Measurements from ENCODE around the gene AKNA. TPM values are rescaled to one million over a fixed set of nuclear protein-coding genes. Genes with fewer than 3 reads are reported as not detected.

Gene AKNA
- total RNA-seq, 1 experiment from 2014 or later, result 3.9 TPM

- no peak overlapping the region for H3K27ac Mint-ChIP-seq (ENCODE audit: unreplicated experiment)
- intact Hi-C loops (cut with micrococcal nuclease; ENCODE audit: unreplicated experiment), result no loop called here
- H3K4me3 Mint-ChIP-seq (ENCODE audit: low read depth, unreplicated experiment), result no peak overlapping the region
- CTCF ChIA-PET, result no interaction called here
- no peaks in the 10 kb centered on the region for H3K9me3 Mint-ChIP-seq (ENCODE audit: low read depth, unreplicated experiment)
- no peak for DNase-seq
- H3K36me3 Mint-ChIP-seq (ENCODE audit: insufficient read depth, unreplicated experiment), result no peaks in the 10 kb centered on the region
- no peaks in the 10 kb centered on the region for H3K4me1 Mint-ChIP-seq (ENCODE audit: low read depth, unreplicated experiment)
- H3K27me3 Mint-ChIP-seq (ENCODE audit: unreplicated experiment), result peaks cover 35% of the 10 kb centered on the region
- no TSS peak for BruUV-seq (replicated peaks)
- TF ChIP-seq, protein P1, sequence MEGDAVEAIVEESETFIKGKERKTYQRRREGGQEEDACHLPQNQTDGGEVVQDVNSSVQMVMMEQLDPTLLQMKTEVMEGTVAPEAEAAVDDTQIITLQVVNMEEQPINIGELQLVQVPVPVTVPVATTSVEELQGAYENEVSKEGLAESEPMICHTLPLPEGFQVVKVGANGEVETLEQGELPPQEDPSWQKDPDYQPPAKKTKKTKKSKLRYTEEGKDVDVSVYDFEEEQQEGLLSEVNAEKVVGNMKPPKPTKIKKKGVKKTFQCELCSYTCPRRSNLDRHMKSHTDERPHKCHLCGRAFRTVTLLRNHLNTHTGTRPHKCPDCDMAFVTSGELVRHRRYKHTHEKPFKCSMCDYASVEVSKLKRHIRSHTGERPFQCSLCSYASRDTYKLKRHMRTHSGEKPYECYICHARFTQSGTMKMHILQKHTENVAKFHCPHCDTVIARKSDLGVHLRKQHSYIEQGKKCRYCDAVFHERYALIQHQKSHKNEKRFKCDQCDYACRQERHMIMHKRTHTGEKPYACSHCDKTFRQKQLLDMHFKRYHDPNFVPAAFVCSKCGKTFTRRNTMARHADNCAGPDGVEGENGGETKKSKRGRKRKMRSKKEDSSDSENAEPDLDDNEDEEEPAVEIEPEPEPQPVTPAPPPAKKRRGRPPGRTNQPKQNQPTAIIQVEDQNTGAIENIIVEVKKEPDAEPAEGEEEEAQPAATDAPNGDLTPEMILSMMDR (IDR thresholded peaks at IDR 0.05; ENCODE audit: unreplicated experiment), result no peak
Measured at GRCh38 chr9:114426046-114426948, 38.5 kb upstream of the AKNA start.

DNA sequence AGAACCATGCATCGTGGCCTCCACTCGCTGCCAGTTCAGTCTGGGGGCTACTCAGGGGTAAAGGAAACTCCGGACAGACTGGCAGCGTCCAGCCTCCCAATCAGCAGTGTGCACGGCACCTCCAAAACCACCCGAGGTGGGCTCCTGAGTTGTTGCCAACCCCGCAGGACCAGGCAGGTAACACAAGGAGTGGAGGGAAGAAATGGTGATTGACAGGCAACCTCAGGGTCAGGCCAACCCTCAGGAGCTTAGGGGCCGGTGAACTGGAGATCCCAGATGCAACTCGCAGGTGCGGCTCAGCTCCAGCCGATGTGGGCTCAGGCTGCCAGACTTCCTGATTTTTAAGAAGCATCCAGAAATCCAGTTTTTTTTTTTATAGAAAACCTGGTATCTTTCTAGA lies 37.3 kb upstream of the AKNA start:
- no peaks in the 10 kb centered on the region for H3K36me3 Mint-ChIP-seq (ENCODE audit: insufficient read depth, unreplicated experiment)
- TF ChIP-seq, protein P1 (IDR thresholded peaks at IDR 0.05; ENCODE audit: unreplicated experiment), result no peak

GRCh38 chr9:114424126-114424525 lies 36.3 kb upstream of the AKNA start:
- Mint-ChIP-seq H3K27ac (ENCODE audit: unreplicated experiment) (no peak overlapping the region), H3K4me3 (ENCODE audit: low read depth, unreplicated experiment) (no peak overlapping the region), H3K27me3 (ENCODE audit: unreplicated experiment) (peaks cover 13% of the 10 kb centered on the region), H3K4me1 (ENCODE audit: low read depth, unreplicated experiment) (no peaks in the 10 kb centered on the region), H3K36me3 (ENCODE audit: insufficient read depth, unreplicated experiment) (no peaks in the 10 kb centered on the region), H3K9me3 (ENCODE audit: low read depth, unreplicated experiment) (no peaks in the 10 kb centered on the region)
- no peak for DNase-seq
- CTCF ChIA-PET, result no interaction called here
- intact Hi-C loops (cut with micrococcal nuclease; ENCODE audit: unreplicated experiment), result no loop called here
- BruUV-seq (replicated peaks), result no TSS peak
- TF ChIP-seq, protein P1 (IDR thresholded peaks at IDR 0.05; ENCODE audit: unreplicated experiment), result no peak

More for the DNA sequence above, 37.3 kb upstream of the AKNA start:
- peaks cover 23% of the 10 kb centered on the region for H3K27me3 Mint-ChIP-seq (ENCODE audit: unreplicated experiment)
- no peak overlapping the region for H3K4me3 Mint-ChIP-seq (ENCODE audit: low read depth, unreplicated experiment)
- BruUV-seq (replicated peaks), result no TSS peak
- no peak overlapping the region for H3K27ac Mint-ChIP-seq (ENCODE audit: unreplicated experiment)
- H3K4me1 Mint-ChIP-seq (ENCODE audit: low read depth, unreplicated experiment), result no peaks in the 10 kb centered on the region
- no peak for DNase-seq
- CTCF ChIA-PET, result no interaction called here
- intact Hi-C loops (cut with micrococcal nuclease; ENCODE audit: unreplicated experiment), result no loop called here
- no peaks in the 10 kb centered on the region for H3K9me3 Mint-ChIP-seq (ENCODE audit: low read depth, unreplicated experiment)

DNA sequence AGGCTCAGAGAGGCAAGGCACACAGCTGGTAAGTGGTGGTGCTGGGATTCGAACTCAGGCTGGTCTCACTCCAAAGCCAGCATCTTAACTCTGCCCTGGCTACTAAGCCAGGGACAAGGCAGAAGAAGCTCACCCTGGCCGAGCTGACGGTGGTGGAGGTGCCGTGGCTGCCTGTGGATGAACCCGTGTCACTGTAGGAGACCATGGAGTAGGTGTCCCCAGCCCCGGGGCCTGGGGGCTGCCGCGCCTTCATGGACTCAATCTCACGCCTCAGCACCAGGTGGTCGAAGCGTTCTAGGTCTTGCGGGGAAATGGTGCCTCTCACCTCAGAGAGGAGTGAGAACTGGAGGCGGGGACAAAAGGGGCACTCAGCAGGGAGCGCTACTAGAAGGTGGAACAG lies 35.4 kb upstream of the AKNA start:
- CTCF ChIA-PET, result no interaction called here

More for the DNA sequence above, 35.4 kb upstream of the AKNA start:
- intact Hi-C loops (cut with micrococcal nuclease; ENCODE audit: unreplicated experiment), result no loop called here
- Mint-ChIP-seq H3K27ac (ENCODE audit: unreplicated experiment) (no peak overlapping the region), H3K4me3 (ENCODE audit: low read depth, unreplicated experiment) (no peak overlapping the region), H3K9me3 (ENCODE audit: low read depth, unreplicated experiment) (no peaks in the 10 kb centered on the region), H3K27me3 (ENCODE audit: unreplicated experiment) (peaks cover 4% of the 10 kb centered on the region), H3K4me1 (ENCODE audit: low read depth, unreplicated experiment) (no peaks in the 10 kb centered on the region), H3K36me3 (ENCODE audit: insufficient read depth, unreplicated experiment) (no peaks in the 10 kb centered on the region)
- no peak for DNase-seq
- TF ChIP-seq, protein P1 (IDR thresholded peaks at IDR 0.05; ENCODE audit: unreplicated experiment), result no peak
- BruUV-seq (replicated peaks), result no TSS peak

All from Calu3 (cell line).